ENCODE data around the gene CYBRD1. TPM values are rescaled to one million over a fixed set of nuclear protein-coding genes. Genes with fewer than 3 reads are reported as not detected.

CYBRD1 gene
- total and polyA plus RNA-seq, 2 donors (not counting 1 experiment from before 2014, with no cell fraction given): 0.27 TPM; not detected in 1

DNA sequence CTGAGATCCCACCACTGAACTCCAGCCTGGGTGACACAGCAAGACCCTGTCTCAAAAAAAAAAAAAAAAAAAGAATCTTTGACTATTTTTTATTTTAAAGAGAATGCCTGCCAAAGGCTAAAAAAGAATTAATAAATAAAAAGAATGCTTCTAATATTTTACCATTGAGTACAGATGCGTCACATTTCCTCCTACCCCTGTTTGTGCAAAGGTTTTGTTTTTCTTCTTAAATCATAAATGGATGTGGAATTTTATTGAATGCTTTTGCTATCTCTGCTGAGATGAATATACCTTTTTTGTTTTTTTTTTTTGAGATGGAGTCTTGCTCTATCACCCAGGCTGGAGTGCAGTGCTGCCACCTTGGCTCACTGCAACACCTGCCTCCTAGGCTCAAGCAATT lies 22.8 kb downstream of the CYBRD1 start:
- H3K79me2 ChIP-seq (ENCODE audit: control insufficient read depth, insufficient read depth, low read length): no peaks in the 10 kb centered on the region
- no peaks in the 10 kb centered on the region for H3K9me3 ChIP-seq (ENCODE audit: control extremely low read depth in 1 of 3, control insufficient read depth in 2 of 3, insufficient read depth in 1 of 3, low read length in 2 of 3)
- Mint-ChIP-seq H3K4me3 (no peak overlapping the region), H3K9me3 (ENCODE audit: insufficient read depth) (no peaks in the 10 kb centered on the region), H3K27me3 (peaks cover 18% of the 10 kb centered on the region), H3K4me1 (no peaks in the 10 kb centered on the region), H3K27ac (no peak overlapping the region)
- H4K20me1 ChIP-seq (ENCODE audit: control insufficient read depth, insufficient read depth, low read length, poor library complexity, severe bottlenecking): no peaks in the 10 kb centered on the region
- H3K9ac ChIP-seq (ENCODE audit: low read length): no peak overlapping the region
- H3K4me2 ChIP-seq (replicated peaks; ENCODE audit: low read depth, low read length, poor library complexity, severe bottlenecking): no peak overlapping the region
- CTCF ChIA-PET: no interaction called here
- no peak for ATAC-seq (ENCODE audit: low read depth)
- no CpG with 5 or more reads among the region's 1 CpG for WGBS (ENCODE audit: insufficient coverage)
- DNase-seq: no peak
- intact Hi-C loops (cut with micrococcal nuclease): no loop called here
- no peaks in the 10 kb centered on the region for H3K4me1 ChIP-seq (ENCODE audit: control insufficient read depth in 2 of 2, insufficient read depth in 2 of 2, low read length in 2 of 2)
- H3K4me3 ChIP-seq (ENCODE audit: control extremely low read depth in 1 of 5, extremely low read depth in 1 of 5, insufficient read depth in 1 of 5, low read depth in 2 of 5, low read length in 4 of 5): no peak overlapping the region
- H2AFZ ChIP-seq (ENCODE audit: insufficient read depth, low read depth, low read length, poor library complexity, severe bottlenecking): no peak overlapping the region
- POLR2A ChIA-PET: no interaction called here
- H3K27me3 ChIP-seq (replicated peaks in 1 of 4; ENCODE audit: control extremely low read depth in 1 of 4, control insufficient read depth in 3 of 4, insufficient read depth in 4 of 4, low read length in 3 of 4): peaks cover 0 to 3% (median 1%) of the 10 kb centered on the region in 4 experiments
- H3K36me3 ChIP-seq (replicated peaks in 1 of 2; ENCODE audit: control extremely low read depth in 1 of 2, control insufficient read depth in 1 of 2, extremely low read depth in 1 of 2, insufficient read depth in 2 of 2, low read length in 1 of 2): no peaks in the 10 kb centered on the region
- H3K27ac ChIP-seq (ENCODE audit: low read length in 2 of 2): no peak overlapping the region
- no peak for TF ChIP-seq EZH2 (IDR thresholded peaks at IDR 0.05; ENCODE audit: borderline replicate concordance, insufficient read depth, low read depth, low read length, poor library complexity, severe bottlenecking)
- TF ChIP-seq, protein P1, sequence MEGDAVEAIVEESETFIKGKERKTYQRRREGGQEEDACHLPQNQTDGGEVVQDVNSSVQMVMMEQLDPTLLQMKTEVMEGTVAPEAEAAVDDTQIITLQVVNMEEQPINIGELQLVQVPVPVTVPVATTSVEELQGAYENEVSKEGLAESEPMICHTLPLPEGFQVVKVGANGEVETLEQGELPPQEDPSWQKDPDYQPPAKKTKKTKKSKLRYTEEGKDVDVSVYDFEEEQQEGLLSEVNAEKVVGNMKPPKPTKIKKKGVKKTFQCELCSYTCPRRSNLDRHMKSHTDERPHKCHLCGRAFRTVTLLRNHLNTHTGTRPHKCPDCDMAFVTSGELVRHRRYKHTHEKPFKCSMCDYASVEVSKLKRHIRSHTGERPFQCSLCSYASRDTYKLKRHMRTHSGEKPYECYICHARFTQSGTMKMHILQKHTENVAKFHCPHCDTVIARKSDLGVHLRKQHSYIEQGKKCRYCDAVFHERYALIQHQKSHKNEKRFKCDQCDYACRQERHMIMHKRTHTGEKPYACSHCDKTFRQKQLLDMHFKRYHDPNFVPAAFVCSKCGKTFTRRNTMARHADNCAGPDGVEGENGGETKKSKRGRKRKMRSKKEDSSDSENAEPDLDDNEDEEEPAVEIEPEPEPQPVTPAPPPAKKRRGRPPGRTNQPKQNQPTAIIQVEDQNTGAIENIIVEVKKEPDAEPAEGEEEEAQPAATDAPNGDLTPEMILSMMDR (IDR thresholded peaks at IDR 0.05): no peak

DNA sequence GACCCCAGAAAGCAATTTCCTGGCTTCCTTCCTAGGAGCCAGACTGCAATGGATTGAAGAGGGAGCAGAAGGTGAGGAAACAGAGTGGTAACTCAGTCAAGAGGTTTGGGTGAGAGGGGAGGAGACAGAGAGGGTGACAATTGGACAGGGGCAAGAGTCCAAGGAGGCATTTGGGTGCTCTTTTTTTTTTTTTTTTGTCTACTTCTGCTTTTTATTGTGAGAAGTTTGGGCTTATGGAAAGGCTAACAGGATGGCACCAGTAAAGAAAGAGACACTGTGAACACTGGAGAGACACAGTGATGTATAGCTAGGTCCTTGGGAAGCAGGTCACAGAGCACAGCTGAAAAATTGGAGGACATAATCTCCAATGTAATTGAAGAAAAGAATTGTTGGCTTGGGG lies 25.0 kb downstream of the CYBRD1 start:
- H3K4me3 Mint-ChIP-seq: no peak overlapping the region
- TF ChIP-seq, protein P1 (IDR thresholded peaks at IDR 0.05): no peak
- no peak for TF ChIP-seq EZH2 (IDR thresholded peaks at IDR 0.05; ENCODE audit: borderline replicate concordance, insufficient read depth, low read depth, low read length, poor library complexity, severe bottlenecking)
- Histone ChIP-seq H3K36me3 (replicated peaks in 1 of 2; ENCODE audit: control extremely low read depth in 1 of 2, control insufficient read depth in 1 of 2, extremely low read depth in 1 of 2, insufficient read depth in 2 of 2, low read length in 1 of 2) (no peaks in the 10 kb centered on the region), H2AFZ (ENCODE audit: insufficient read depth, low read depth, low read length, poor library complexity, severe bottlenecking) (no peak overlapping the region), H3K27ac (ENCODE audit: low read length in 2 of 2) (no peak overlapping the region), H3K9ac (ENCODE audit: low read length) (no peak overlapping the region), H3K27me3 (replicated peaks in 1 of 4; ENCODE audit: control extremely low read depth in 1 of 4, control insufficient read depth in 3 of 4, insufficient read depth in 4 of 4, low read length in 3 of 4) (no peaks in the 10 kb centered on the region), H3K9me3 (ENCODE audit: control extremely low read depth in 1 of 3, control insufficient read depth in 2 of 3, insufficient read depth in 1 of 3, low read length in 2 of 3) (no peaks in the 10 kb centered on the region), H3K4me3 (ENCODE audit: control extremely low read depth in 1 of 5, extremely low read depth in 1 of 5, insufficient read depth in 1 of 5, low read depth in 2 of 5, low read length in 4 of 5) (no peak overlapping the region), H4K20me1 (ENCODE audit: control insufficient read depth, insufficient read depth, low read length, poor library complexity, severe bottlenecking) (no peaks in the 10 kb centered on the region), H3K79me2 (ENCODE audit: control insufficient read depth, insufficient read depth, low read length) (no peaks in the 10 kb centered on the region), H3K4me1 (ENCODE audit: control insufficient read depth in 2 of 2, insufficient read depth in 2 of 2, low read length in 2 of 2) (no peaks in the 10 kb centered on the region), H3K4me2 (replicated peaks; ENCODE audit: low read depth, low read length, poor library complexity, severe bottlenecking) (no peak overlapping the region)
- H3K4me1 Mint-ChIP-seq: no peaks in the 10 kb centered on the region
- intact Hi-C loops (cut with micrococcal nuclease): no loop called here
- ChIA-PET POLR2A (no interaction called here), CTCF (no interaction called here)
- H3K27me3 Mint-ChIP-seq: peaks cover 6% of the 10 kb centered on the region
- ATAC-seq (ENCODE audit: low read depth) (no peak), DNase-seq (no peak)
- H3K9me3 Mint-ChIP-seq (ENCODE audit: insufficient read depth): no peaks in the 10 kb centered on the region
- H3K27ac Mint-ChIP-seq: no peak overlapping the region
